HG02571 (cell line): Measurements from ENCODE around the gene KRT78.

Experiments used
- ATAC-seq: cut with Tn5 transposase; IDR thresholded peaks from one replicate; pipeline ENCODE4 v1.9.1; 2021; ENCODE audit warnings: mild to moderate bottlenecking, moderate library complexity; ENCODE audit not compliant: unreplicated experiment

Gene KRT78

DNA sequence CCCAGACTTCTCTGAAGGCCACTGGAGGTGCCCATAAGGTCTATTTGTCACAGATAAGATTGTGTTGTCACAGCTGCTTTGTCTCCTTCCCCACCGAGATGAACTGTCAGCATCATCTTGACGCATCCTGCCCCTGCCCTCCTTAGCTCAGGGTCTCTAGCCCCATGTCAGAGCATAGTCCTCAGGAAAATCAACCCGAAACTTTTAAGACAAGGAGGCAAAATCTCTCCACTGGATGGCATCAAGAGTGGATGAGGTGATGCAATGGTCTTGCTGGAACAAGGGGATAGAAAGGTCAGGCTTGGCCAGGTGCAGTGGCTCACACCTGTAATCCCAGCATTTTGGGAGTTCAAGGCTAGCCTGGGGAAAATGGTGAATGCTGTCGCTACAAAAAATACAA, 22.8 kb downstream of the KRT78 start:
- no peak for ATAC-seq

DNA sequence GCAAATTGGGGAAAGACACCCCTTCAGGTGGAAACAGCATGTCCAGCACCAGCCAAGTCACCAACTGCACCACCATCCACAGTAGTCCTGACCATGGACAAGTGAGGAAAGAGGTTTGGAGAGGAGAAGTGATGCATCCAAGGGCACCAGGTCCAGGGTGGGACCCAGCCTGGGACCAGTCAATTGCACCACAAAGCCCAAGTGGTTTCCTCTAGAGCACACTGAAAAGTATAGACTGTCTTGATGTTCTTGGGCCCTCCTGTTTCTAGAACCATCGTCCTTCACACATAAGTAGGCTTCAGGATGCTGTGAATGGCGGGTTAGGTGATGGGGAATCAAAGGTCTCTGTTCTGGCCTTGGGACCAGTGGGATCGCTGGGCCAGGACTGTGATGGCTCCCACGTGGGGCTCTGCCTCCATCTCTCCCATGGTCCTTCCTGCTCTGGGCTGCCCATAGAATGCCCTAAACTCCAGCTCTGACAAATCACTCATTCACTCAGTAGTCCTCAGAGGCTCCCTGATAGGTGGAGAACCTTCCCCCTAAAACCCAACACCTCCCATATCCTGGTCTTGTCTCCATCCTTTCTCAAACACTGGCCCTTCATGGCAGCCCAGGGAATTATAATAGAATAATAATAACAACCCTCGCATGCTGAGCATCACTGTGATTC, 23.9 kb downstream of the KRT78 start:
- no peak for ATAC-seq

DNA sequence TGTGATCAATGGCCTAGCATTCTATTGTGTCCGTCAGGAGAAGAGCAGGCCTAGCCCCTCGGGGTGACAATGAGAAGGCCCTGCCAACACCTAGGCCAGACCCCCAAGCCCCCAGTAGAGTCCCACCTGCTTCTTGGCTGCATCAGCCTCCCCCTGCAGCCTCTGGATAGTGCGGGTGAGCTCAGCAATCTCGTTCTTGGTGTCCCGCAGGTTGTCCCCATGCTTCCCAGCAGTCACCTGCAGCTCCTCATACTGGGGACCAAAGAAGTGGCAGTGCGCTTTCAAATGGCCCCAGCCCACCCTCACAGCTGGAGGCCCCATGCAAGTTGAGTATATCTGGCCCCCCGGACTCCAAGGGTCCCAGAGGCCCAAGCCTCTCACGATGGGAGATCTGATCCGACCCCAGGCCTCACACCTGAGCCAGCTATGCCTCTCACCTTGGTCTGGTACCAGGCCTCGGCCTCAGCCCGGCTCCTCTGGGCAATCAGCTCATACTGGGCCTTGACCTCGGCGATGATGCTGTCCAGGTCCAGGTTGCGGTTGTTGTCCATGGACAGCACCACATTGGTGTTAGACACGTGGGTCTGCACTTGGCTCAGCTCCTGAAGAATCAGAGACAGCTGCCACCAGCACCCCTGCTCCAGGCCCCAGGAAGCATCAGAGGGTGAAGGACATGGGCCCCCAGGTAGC, 24.9 kb downstream of the KRT78 start:
- ATAC-seq, result no peak

DNA sequence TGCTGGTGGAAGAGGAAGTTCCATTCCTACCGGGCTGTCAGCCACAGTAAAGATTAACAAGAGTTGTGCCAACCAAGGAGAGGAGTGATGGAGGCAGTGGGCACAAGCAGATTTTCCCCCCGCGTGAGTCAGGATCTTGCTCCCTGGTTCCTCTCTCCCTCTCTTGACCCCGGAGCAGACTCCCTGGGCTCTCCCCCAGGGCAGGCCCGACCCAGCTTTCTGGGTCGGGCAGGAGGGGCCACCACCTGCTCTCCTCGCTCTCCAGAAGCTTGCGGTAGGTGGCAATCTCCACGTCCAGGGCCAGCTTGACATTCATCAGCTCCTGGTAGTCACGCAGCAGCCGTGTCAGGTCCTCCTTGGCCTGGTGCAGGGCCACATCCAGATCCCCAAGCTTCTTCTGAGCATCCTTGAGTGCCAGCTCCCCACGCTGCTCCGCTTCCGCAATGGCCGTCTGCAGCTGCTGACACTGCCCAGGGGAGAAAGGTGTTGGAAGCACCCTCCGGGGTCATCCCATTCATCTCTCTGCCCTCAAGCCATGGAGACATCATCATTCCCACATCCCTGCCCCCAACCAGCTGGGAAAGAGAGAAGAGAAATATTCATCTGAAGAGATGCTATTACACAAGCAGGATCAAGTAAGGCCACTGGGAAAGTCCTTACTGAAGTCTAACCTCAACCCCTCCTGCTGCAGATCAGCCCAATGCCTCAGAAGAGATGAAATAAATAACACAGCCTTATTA, 25.9 kb downstream of the KRT78 start:
- ATAC-seq, result no peak

DNA sequence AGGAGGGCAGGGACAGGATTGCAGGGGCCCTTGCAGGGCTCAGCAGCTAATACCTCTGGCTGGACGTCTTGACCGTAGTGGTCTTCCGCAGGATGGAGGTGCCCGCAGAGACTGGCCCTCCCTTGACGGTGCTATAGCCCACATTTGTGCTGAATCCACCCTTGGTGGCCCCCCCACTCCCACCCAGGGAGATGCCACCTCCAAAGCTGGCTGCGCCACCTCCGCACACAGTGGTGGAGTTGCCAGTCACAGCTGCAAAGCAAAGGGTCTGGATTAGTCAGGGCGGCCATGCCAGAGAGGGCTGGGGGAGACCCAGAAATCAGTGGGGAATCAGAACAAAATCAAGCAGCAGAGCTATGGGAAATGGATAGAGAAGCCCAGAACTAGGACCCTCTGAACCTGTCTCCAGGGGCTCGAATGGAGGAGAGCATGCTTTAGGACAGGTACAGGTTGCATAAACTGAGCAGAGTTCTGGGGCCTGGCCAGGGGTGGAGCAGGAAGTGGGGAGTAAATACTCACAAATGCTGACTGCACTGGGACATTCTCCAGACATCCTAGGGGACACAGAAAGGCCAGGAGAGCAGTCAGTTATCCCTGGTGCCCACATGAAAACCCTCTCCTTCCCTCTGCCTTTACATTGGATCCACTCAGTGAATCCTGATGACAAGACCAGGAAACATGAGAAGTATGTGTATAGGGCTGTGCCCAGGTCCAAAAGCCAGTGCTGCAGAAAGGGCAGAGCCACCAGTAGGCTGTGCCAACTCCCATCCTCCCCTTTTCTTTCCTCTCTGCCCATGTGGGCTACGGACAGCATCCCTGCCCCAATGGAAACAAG, 26.8 kb downstream of the KRT78 start:
- ATAC-seq, result no peak

DNA sequence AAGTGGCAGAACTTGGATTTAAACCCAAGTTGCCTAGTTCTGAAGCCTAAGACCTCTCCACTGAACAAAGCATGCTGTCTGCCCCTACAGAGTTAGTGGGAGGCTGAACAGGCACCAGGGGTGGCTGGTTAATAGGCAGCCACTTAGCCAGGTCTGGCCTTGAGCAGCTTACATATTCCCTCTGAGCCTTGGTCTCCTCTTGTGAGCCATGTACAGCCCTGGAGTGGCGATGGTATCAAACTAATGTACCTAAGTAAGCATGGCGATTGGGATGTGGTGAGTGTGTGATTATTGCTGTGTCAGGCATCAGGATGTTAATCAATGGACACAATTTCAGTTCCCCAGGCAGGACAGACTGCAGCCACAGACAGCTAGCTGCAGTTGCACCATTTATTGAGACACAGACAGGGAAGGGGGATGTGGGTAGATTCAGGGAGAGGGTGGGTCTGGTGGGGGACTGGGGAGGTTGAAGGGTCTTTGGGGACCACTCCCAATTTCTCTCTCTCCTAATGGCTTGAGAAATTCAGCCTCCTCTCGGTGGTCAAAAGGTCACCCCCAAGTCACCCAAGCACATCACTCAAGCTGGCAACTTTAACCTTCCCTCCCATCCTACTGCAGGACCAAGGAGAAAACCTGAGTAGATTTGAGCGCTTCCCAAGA, 27.6 kb downstream of the KRT78 start:
- no peak for ATAC-seq

DNA sequence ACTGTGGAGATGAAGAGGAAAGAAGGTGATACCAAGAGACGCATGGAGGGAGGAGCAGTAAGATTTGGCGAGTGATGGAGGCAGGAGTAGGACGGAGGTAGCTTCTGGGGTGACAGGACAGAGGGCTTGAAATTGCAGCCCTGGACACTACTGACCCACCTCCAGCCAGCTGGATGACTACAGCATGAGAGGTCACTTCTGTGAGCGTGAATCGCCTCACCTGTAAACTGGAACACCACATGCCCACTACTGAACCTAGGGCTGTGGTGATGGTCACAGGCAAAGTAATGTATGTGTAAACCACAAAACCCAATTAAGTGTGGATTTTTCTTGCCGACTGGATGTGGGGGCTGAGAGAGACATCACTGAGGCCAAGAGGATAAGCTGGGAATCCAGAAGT, 28.3 kb downstream of the KRT78 start:
- ATAC-seq, result no peak

DNA sequence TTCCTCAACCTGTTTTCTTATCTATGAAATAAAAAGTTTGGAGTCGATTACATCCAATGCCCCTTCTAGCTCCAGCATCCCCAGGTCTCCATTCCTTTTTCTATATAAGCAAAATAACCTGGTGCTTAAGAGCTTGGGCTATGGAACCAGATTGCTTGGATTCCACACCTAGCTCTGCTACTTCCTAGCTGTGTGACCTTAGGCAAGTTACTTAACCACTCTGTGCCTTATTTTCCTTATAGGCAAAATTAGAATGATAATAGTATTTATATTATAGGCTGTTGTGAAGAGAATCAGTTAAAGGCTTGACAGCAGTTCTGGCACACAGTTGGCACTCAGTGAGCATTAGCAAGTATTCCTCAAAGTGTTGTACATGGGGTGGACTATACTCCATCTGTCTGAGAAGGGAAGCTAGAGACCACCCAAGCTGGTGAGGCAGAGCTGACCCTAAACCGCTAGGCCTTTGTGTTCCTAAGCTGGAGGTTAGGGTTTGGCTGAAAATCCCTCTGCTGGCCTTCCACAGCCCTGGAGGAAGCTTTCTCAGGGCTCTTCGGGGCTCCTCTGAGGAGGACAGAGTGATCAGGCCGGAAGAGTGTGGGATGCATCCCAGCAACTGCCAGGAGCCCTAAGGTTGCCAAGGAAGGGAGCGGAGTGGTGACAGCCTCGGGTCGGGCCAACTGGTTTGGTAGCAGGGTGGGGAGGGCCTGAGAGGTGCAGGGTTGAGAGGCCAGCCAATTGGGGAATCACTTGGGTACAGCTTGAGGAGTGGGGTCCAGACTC, 28.9 kb downstream of the KRT78 start:
- no peak for ATAC-seq

DNA sequence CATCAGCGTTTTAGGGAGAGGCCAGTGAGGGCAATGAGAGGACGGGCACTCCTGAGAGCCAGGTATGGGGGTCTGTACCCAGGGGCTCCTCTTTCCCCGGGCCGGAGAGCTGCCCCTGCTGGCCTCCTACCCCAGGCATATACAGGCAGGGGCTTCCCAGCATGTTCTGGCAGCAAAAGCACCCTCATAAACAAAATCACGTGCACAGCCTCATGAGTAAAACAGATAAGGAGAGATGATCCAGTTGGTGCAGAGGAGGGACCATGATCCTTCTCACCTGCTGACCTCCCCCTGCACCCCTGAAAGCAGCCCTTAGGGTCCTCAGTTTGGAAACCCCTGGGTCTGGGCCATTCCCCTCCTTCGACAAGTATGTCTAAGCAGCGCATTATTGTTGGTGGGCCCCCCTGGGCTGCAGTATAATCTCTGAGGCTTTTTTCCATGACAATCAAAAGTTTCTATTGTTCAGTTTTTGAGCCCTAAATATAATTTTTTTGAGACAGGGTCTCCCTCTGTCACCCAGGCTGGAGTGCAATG, 29.8 kb downstream of the KRT78 start:
- no peak for ATAC-seq

DNA sequence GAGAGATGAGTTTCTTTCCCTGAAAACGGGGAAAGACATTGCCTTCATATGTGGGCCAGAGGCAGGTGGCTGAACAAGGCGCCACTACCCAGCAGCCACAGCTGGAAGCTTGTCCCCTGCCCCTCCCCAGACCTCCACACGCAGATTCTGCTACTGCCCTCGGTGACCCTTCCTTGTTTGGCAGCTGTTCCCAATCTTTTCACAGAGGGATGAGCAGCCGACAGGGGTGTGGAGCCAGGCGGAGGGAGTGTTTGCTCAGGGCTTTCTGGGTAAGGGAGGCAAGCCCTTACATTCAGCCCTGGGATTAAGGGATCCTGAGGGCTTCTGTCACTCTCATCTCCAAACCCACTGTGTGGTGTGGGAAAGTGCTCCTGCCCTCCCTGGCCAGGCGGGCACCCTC, 30.4 kb downstream of the KRT78 start:
- no peak for ATAC-seq

DNA sequence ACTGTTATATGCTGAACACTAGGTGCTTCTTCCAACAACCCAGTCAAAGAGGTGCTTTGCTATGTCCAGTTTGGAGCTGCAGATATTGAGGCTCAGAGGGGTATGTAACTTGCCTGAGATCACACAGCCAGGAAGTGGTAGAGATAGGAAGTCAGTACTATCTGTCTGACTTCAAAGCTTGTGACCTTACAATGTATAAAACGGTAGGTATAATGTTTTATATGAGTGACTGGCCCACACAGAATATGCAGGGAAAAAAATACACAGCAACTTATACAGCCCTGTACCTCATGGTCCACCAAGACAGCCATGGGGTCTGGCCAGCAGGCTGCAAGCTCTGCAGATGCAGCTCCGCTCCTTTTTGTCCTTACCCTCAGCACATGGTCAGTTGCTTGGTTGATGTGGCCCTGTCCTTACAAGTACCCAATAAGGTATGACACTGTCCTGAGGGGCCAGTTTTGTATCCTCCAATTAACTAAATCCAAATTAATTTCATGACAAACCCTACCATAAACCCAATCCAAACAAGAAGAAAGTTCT, 31.0 kb downstream of the KRT78 start:
- ATAC-seq, result no peak

DNA sequence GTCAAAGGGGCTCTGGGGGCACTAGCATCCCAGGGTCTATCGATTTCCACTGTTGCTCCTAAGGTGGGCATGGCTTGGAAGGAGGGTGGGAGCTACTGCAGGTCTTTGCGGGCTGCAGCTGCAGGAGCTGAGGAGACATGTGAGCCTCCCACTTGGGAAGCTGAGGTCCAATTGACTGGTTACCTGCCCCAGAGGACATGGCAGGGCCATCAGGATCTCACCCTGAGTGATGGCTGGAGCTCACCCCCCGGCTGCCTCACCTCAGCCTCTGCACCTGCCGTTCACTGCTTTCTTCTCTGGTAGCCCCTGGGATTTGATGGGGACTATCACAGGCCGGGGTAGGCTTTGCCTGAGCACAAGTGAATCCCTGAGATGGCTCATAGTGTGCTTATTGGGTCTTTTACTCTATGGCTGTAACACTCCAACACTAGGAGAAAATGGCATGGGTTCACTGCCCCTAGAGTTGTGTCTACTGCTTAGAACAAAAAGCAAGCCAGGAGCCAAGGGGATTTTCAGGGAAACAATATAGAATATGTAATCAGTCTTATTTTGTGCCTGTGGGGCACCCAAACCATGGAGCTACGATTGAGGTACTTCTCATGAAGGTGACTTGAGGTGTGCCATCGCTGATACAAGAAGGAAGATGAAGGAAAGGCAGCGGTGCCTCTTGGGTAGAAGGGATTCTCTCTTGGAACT, 31.6 kb downstream of the KRT78 start:
- ATAC-seq, result no peak

DNA sequence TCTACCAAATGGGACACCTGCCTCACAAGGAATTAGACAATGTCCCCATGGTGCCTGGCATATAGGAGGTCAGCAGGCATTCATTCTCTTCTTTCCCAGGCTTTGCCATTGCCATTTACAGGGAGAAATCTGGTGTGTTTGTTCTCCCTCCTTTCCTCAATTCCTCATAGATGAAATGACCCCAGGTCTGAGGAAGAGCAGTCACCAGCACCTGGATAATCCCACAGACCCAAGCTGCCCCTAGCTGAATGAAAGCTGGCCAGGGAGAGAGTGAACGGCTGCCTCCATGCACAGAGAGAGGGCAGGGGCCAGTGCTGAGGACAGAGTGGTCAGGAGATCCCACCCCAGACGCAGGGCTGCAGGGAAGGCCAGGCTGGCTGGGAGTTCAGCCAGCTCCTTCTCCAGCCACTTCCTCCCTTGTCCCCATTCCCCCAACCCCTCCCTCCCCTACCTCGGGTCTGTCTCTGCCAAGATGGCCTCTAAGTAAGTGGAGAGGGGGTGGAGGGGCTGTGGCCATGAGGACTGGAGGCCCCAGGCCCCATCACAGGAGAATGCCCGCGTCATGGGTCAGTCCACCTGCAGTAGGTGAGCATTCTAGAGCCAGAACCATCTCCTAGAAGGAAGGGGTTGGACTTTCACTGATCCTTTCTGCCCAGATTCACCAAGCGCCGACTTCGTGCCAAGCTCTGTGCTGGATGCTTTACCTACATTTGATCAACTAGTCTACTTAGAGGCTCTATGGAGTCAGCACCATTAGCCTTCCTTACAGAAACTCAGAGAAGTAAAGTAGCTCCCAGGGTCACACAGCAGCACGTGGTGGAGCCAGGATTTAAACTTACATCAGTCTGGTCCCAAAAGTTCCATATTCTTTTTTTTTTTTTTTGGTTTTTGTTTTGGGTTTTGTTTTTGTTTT, 32.9 kb downstream of the KRT78 start:
- ATAC-seq, result no peak

DNA sequence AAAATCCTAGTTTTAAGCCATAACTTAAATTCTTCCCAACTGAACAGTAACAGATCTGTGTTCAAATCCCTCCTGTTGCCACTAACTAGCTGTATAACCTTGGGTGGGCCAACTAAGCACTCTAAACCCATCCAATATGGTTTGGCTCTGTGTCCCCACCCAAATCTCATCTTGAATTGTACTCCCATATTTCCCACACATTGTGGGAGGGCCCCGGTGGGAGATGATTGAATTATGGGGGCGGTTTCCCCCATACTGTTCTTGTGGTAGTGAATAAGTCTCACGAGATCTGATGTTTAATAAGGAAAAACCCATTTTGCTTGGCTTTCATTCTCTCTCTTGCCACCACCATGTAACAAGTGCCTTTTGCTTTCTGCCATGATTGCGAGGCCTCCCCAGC, 33.6 kb downstream of the KRT78 start:
- ATAC-seq, result no peak

DNA sequence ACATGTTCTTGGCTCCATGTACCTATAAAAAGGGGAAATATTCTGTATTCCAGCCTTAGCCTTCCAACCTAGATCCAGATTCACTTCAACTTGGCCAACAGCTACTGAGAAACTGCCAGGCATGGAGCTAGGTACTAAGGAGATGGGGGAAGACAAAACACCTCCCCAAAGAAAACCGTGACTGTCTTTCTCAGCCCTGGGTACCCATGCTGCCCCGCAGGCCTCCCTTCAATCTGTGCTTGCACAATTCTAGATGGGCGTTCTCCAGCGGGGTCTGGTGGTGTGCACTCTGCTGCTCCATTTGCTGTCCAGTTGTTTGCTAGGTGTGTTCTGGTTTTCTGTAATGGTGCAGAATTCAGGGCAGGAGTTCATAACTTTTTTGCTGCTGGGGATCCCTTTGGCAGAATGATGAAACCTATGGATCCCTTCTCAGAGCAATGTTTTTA, 34.1 kb downstream of the KRT78 start:
- no peak for ATAC-seq

DNA sequence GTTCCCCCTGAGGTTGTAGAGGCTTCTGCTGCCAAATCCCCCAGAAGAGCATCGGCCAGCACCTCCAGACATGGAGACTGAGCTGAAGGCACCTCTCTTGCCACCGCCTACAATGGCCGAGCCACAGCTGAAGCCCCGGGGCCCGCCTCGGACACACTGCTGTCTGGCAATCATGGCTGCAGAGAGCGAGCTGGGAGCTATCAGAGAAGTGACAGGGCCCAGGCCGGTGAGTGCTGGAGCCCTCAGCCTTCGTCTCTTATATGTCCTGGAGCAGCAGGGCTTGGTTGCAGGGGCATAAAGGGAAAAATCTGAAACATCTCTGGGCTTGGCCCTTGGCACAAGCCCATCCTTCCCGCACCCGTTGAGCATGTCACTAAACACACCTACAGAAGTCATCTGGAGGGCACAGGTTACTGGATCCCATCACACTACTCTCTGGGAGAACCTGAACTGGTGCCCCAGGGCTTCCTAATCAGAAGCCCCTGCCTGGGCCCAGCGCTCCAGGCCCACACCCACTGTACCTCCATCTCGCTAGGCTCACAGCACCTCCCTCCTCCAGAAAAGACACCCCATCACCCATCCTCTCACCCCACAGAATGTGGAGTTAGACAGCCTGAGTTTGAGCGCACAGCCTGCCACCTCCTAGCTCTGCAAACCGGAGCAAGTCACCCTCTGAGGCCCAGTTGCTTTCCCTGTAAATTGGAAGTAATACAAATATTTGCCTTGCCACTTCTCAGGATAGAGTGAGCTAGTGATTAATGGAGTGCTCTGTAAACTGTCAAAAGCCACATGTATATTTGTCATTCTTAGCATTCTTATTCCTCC, 34.7 kb downstream of the KRT78 start, which contains the start of gene KRT4:
Gene KRT4 (minus strand): TSS at position 232 of the 825 bp plus-strand sequence. CDS start 58 bp downstream, at position 174.
- ATAC-seq, result no peak
